Liver (tissue), 9 donors: ENCODE data around the gene ATP4B. TPM values are rescaled to one million over a fixed set of nuclear protein-coding genes. Genes with fewer than 3 reads are reported as not detected.

Experiments used
- DNase-seq: peaks from one replicate; pipeline ENCODE4 v3.0.0-alpha.2; 2017; ENCODE audit warnings: low spot score
- H3K27ac ChIP-seq, 2 donors: one replicate each; pipeline ENCODE4 v1.7.0; 2013; ENCODE audit warnings: inconsistent platforms in 2 of 2, low read length in 2 of 2, control low read depth in 1 of 2, low read depth in 1 of 2, mild to moderate bottlenecking in 1 of 2
- H3K27me3 ChIP-seq, 4 donors: one replicate each; pipeline versions ENCODE4 v1.6.1 to v1.7.0; 2013; ENCODE audit warnings: low read length in 3 of 4, inconsistent platforms in 1 of 4, mild to moderate bottlenecking in 1 of 4, moderate library complexity in 1 of 4; ENCODE audit not compliant: control insufficient read depth in 4 of 4, insufficient read depth in 4 of 4
- H3K36me3 ChIP-seq, 4 donors: one replicate each; pipeline versions ENCODE4 v1.6.1 to v1.7.0; 2013; ENCODE audit warnings: low read length in 3 of 4, mild to moderate bottlenecking in 3 of 4, low read depth in 1 of 4, moderate library complexity in 1 of 4; ENCODE audit not compliant: control insufficient read depth in 4 of 4, insufficient read depth in 3 of 4
- H3K4me1 ChIP-seq, 4 donors: one replicate each; pipeline versions ENCODE4 v1.6.1 to v1.7.0; 2013; ENCODE audit warnings: low read length in 3 of 4, mild to moderate bottlenecking in 3 of 4, moderate library complexity in 1 of 4; ENCODE audit not compliant: control insufficient read depth in 4 of 4, insufficient read depth in 4 of 4
- H3K4me3 ChIP-seq, 3 donors: one replicate each; pipeline versions ENCODE4 v1.6.1 to v1.7.0; 2013; ENCODE audit warnings: low read length in 3 of 3, control low read depth in 1 of 3, low read depth in 1 of 3, mild to moderate bottlenecking in 1 of 3
- H3K9ac ChIP-seq, 2 donors: one replicate each; pipeline ENCODE4 v1.7.0; 2013; ENCODE audit warnings: low read length in 2 of 2, mild to moderate bottlenecking in 2 of 2, moderate library complexity in 2 of 2, control low read depth in 1 of 2, low read depth in 1 of 2
- H3K9me3 ChIP-seq, 4 donors: one replicate each; pipeline versions ENCODE4 v1.6.1 to v1.7.0; 2013; ENCODE audit warnings: low read length in 3 of 4; ENCODE audit not compliant: control insufficient read depth in 4 of 4
- CTCF ChIP-seq: fragments of 150-350 bp; IDR thresholded peaks from 2 replicates; pipeline ENCODE4 v1.5.1; 2017; ENCODE audit warnings: improper control_type of control experiment, low read depth, low read length; ENCODE audit not compliant: missing input control
- FOXA2 ChIP-seq: IDR thresholded peaks from 2 replicates; pipeline ENCODE4 v1.6.1; 2016; ENCODE audit warnings: antibody characterized with exemption
- GABPA ChIP-seq, 2 donors: IDR thresholded peaks in 1 of 2; conservative IDR thresholded peaks in 1 of 2; 2 replicates each; pipeline ENCODE4 v1.6.1; 2016; ENCODE audit warnings: antibody characterized with exemption in 2 of 2, mild to moderate bottlenecking in 1 of 2, moderate library complexity in 1 of 2
- HNF4A ChIP-seq, 2 donors: conservative IDR thresholded peaks; 2 replicates each; pipeline ENCODE4 v1.6.1; 2016; ENCODE audit warnings: antibody characterized with exemption in 2 of 2, mild to moderate bottlenecking in 2 of 2
- JUND ChIP-seq, 2 donors: IDR thresholded peaks; 2 replicates each; pipeline ENCODE4 v1.6.1; 2016; ENCODE audit warnings: antibody characterized with exemption in 2 of 2
- RAD21 ChIP-seq, 2 donors: IDR thresholded peaks; 2 replicates each; pipeline ENCODE4 v1.6.1; 2016; ENCODE audit warnings: antibody characterized with exemption in 2 of 2, mild to moderate bottlenecking in 2 of 2
- REST ChIP-seq: IDR thresholded peaks from 2 replicates; pipeline ENCODE4 v1.6.1; 2016; ENCODE audit warnings: antibody characterized with exemption, mild to moderate bottlenecking
- RXRA ChIP-seq, 2 donors: IDR thresholded peaks; 2 replicates each; pipeline ENCODE4 v1.6.1; 2017 to 2018; ENCODE audit warnings: antibody characterized with exemption in 2 of 2, mild to moderate bottlenecking in 1 of 2
- SP1 ChIP-seq: IDR thresholded peaks from 2 replicates; pipeline ENCODE4 v1.6.1; 2018; ENCODE audit warnings: antibody characterized with exemption, mild to moderate bottlenecking
- TAF1 ChIP-seq: conservative IDR thresholded peaks from 2 replicates; pipeline ENCODE4 v1.6.1; 2016; ENCODE audit warnings: antibody characterized with exemption, mild to moderate bottlenecking
- YY1 ChIP-seq: IDR thresholded peaks from 2 replicates; pipeline ENCODE4 v1.6.1; 2016; ENCODE audit warnings: antibody characterized with exemption, mild to moderate bottlenecking
- WGBS: extraction: QIAGEN DNeasy Blood & Tissue Kit; methylation state at CpG from one replicate; pipeline ENCODE4 v1.1.7; 2013; 5-methylcytosine and 5-hydroxymethylcytosine counted together
- polyA plus RNA-seq, 2 donors: library from polyadenylated mRNA; stranded (reverse) in 1 of 2; unstranded in 1 of 2; fragments of 200-250 nt in 1 of 2; fragments of >200 nt in 1 of 2; fragmentation: Nextera tagmentation in 1 of 2; extraction: Ambion mirVana in 1 of 2; gene quantifications; one replicate each; pipeline versions ENCODE4 v1.2.1 to v1.2.3, GENCODE V29; 2013 to 2015
- total RNA-seq, 2 donors: library from RNA; depleted of rRNA; stranded (reverse); fragments of >200 nt; gene quantifications; one replicate each; pipeline ENCODE4 v1.2.3, GENCODE V29; 2014
- TF ChIP-seq, protein P1 (sequence below): IDR thresholded peaks from 2 replicates; pipeline ENCODE4 v1.6.1; 2016; ENCODE audit warnings: antibody characterized with exemption
- TF ChIP-seq, protein P2 (sequence below): IDR thresholded peaks from 2 replicates; pipeline ENCODE4 v1.6.1; 2016; ENCODE audit warnings: antibody characterized with exemption
- TF ChIP-seq, protein P3 (sequence below): IDR thresholded peaks from 2 replicates; pipeline ENCODE4 v1.6.1; 2016; ENCODE audit warnings: antibody characterized with exemption
- donor health status: healthy.
- donor health status: healthy.
- donor health status: healthy.
- donor health status: healthy.
- donor health status: healthy.

ATP4B gene
- total and polyA plus RNA-seq, 4 donors, result not detected

GRCh38 chr13:113669755-113670341, 11.8 kb upstream of the ATP4B start:
- no peaks in the 10 kb centered on the region for H3K36me3 ChIP-seq
- H3K4me3 ChIP-seq, result no peak overlapping the region
- WGBS, result 87% methylated on average over 21 of the region's 21 CpGs
- H3K4me1 ChIP-seq, result peaks cover 0 to 2% (median 0%) of the 10 kb centered on the region in 4 donors
- H3K9me3 ChIP-seq, result peaks cover 0 to 7% (median 1%) of the 10 kb centered on the region in 4 donors
- no peak overlapping the region for H3K27ac ChIP-seq
- H3K9ac ChIP-seq, result no peak overlapping the region
- no peak for DNase-seq
- TF ChIP-seq RXRA (IDR thresholded peaks at IDR 0.05), result no peak
- TF ChIP-seq, protein P1, sequence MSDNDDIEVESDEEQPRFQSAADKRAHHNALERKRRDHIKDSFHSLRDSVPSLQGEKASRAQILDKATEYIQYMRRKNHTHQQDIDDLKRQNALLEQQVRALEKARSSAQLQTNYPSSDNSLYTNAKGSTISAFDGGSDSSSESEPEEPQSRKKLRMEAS, result no peak
- no peak for TF ChIP-seq RAD21 (IDR thresholded peaks at IDR 0.05)
- H3K27me3 ChIP-seq, result peaks cover 0 to 7% (median under 1%) of the 10 kb centered on the region in 4 donors

DNA sequence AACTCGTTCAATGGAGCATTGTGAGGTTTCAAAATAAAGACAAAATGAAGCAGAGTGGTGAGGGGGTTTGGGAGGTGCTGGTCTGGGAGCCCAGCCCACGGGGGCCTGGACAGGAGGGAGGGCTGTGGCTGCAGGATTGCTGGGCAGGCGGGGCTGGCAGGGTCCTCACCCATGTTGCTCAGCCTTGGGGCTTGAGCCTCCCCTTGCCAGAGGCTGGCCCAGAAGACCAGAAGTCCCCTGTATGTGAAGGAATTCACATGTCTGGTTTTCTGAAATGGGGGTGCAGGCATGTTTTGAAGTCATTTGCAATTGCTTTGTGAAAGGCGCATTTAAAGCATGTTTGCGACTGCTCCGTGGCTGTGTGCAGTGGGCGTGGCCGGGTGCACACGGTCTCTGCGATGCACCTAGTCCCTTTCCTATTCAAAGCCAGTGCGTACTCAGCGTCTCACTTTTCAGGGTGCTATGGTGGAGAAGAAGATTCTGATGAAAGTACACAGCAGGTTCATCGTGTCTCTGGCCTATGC, 11.3 kb upstream of the ATP4B start:
- no peak overlapping the region for H3K4me3 ChIP-seq
- no peak for DNase-seq
- no peak for TF ChIP-seq JUND (IDR thresholded peaks at IDR 0.05)
- TF ChIP-seq SP1, result no peak
- no peak for TF ChIP-seq HNF4A (conservative IDR thresholded peaks at IDR 0.05)
- no peak for TF ChIP-seq REST
- TF ChIP-seq, protein P1, result no peak
- no peak overlapping the region for H3K9ac ChIP-seq
- peaks cover 0 to 7% (median 1%) of the 10 kb centered on the region in 4 donors for H3K9me3 ChIP-seq
- H3K27me3 ChIP-seq, result peaks cover 0 to 7% (median under 1%) of the 10 kb centered on the region in 4 donors
- H3K36me3 ChIP-seq, result no peaks in the 10 kb centered on the region
- WGBS, result 77% methylated on average over 13 of the region's 13 CpGs
- peaks cover 0 to 4% (median 0%) of the 10 kb centered on the region in 4 donors for H3K4me1 ChIP-seq
- H3K27ac ChIP-seq, result no peak overlapping the region

- Histone ChIP-seq H3K4me3 (no peak overlapping the region), H3K36me3 (no peaks in the 10 kb centered on the region), H3K9ac (no peak overlapping the region), H3K4me1 (peaks cover 0 to 4% (median 0%) of the 10 kb centered on the region in 4 donors), H3K9me3 (peaks cover 0 to 7% (median 1%) of the 10 kb centered on the region in 4 donors), H3K27ac (no peak overlapping the region), H3K27me3 (peaks cover 0 to 7% (median under 1%) of the 10 kb centered on the region in 4 donors)
- 75% methylated on average over 24 of the region's 24 CpGs for WGBS
- TF ChIP-seq, protein P2, sequence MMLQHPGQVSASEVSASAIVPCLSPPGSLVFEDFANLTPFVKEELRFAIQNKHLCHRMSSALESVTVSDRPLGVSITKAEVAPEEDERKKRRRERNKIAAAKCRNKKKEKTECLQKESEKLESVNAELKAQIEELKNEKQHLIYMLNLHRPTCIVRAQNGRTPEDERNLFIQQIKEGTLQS, result no peak
- TF ChIP-seq JUND (IDR thresholded peaks at IDR 0.05) (no peak), FOXA2 (no peak), SP1 (no peak), YY1 (no peak), HNF4A (conservative IDR thresholded peaks at IDR 0.05) (no peak), TAF1 (no peak), GABPA (IDR thresholded peaks at IDR 0.05 in 1 of 2, conservative IDR thresholded peaks at IDR 0.05 in 1 of 2) (no peak), RXRA (IDR thresholded peaks at IDR 0.05) (no peak), CTCF (no peak), RAD21 (IDR thresholded peaks at IDR 0.05) (no peak)
- TF ChIP-seq, protein P3, sequence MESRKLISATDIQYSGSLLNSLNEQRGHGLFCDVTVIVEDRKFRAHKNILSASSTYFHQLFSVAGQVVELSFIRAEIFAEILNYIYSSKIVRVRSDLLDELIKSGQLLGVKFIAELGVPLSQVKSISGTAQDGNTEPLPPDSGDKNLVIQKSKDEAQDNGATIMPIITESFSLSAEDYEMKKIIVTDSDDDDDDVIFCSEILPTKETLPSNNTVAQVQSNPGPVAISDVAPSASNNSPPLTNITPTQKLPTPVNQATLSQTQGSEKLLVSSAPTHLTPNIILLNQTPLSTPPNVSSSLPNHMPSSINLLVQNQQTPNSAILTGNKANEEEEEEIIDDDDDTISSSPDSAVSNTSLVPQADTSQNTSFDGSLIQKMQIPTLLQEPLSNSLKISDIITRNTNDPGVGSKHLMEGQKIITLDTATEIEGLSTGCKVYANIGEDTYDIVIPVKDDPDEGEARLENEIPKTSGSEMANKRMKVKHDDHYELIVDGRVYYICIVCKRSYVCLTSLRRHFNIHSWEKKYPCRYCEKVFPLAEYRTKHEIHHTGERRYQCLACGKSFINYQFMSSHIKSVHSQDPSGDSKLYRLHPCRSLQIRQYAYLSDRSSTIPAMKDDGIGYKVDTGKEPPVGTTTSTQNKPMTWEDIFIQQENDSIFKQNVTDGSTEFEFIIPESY, result no peak
- DNase-seq, result no peak
These were observed 10.5 kb upstream of the ATP4B start for GRCh38 chr13:113668491-113668971.
